Pons (tissue), 1 donor: ENCODE results near the gene PKD2L2.
A peak's percentile ranks its signal among the peaks of the same experiment; 100 is the strongest.
"Not testable (repeated sequence)": the region's sequence is repeated elsewhere in the genome, so short reads cannot be mapped to it uniquely, and the experiment has no call there.

Source experiments
- DNase-seq: peaks from one replicate; pipeline ENCODE4 v3.0.0-alpha.2; 2016; ENCODE audit warnings: low spot score

PKD2L2 gene

GRCh38 chr5:137888863-137889759 is at the start of gene PKD2L2:
Gene PKD2L2, plus strand, starts transcription at chr5:137889457. Its CDS starts 35 bp downstream, at chr5:137889492.
- DNase-seq = peak; percentile 66

GRCh38 chr5:137842296-137842695 is 47.0 kb upstream of the PKD2L2 start:
- no peak for DNase-seq

GRCh38 chr5:137843676-137844299 is 45.5 kb upstream of the PKD2L2 start:
- DNase-seq = no peak

GRCh38 chr5:137845472-137845871 is 43.8 kb upstream of the PKD2L2 start:
- DNase-seq = no peak

GRCh38 chr5:137847687-137848086 is 41.6 kb upstream of the PKD2L2 start:
- DNase-seq = no peak

GRCh38 chr5:137853165-137853564 is 36.1 kb upstream of the PKD2L2 start:
- not testable (repeated sequence) for DNase-seq

- no peak for DNase-seq
These were observed 33.1 kb upstream of the PKD2L2 start for GRCh38 chr5:137856201-137856600.

- DNase-seq = peak; percentile 62
These were observed 32.1 kb upstream of the PKD2L2 start for GRCh38 chr5:137856916-137857862.

GRCh38 chr5:137858223-137858916 is 30.9 kb upstream of the PKD2L2 start:
- peak; percentile 79 for DNase-seq

GRCh38 chr5:137858954-137859353 is 30.3 kb upstream of the PKD2L2 start:
- peak; percentile 76 for DNase-seq

- no peak for DNase-seq
These were observed 27.0 kb upstream of the PKD2L2 start for GRCh38 chr5:137862251-137862650.

- DNase-seq = not testable (repeated sequence)
These were observed 25.6 kb upstream of the PKD2L2 start for GRCh38 chr5:137863653-137864052.

- peak; percentile 15 for DNase-seq
These were observed 22.5 kb upstream of the PKD2L2 start for GRCh38 chr5:137866541-137867388.

- peak; percentile 70 for DNase-seq
These were observed 21.6 kb upstream of the PKD2L2 start, which contains the start of gene MYOT for GRCh38 chr5:137867664-137868063. Gene MYOT, plus strand, starts transcription at chr5:137867860. Its CDS starts 2,792 bp downstream, at chr5:137870652.

- DNase-seq = no peak
These were observed 18.5 kb upstream of the PKD2L2 start for GRCh38 chr5:137870647-137871339.

GRCh38 chr5:137871571-137871970 is 17.7 kb upstream of the PKD2L2 start:
- no peak for DNase-seq

GRCh38 chr5:137872466-137872865 is 16.8 kb upstream of the PKD2L2 start:
- no peak for DNase-seq

- DNase-seq = no peak
These were observed 13.2 kb upstream of the PKD2L2 start for GRCh38 chr5:137876101-137876500.

- peak; percentile 96 for DNase-seq
These were observed 8.9 kb upstream of the PKD2L2 start for GRCh38 chr5:137880313-137880712.

- DNase-seq = peak; percentile 72
These were observed 1.4 kb upstream of the PKD2L2 start for GRCh38 chr5:137887831-137888230.
